ENCODE results near the gene MBP.

- TF ChIP-seq EZH2phosphoT487 (IDR thresholded peaks at IDR 0.05; ENCODE audit: borderline replicate concordance, low read depth, low read length) (no peak), CTCF (conservative IDR thresholded peaks at IDR 0.05; ENCODE audit: low read length) (no peak)
These were observed 24.7 kb upstream of the MBP start for GRCh38 chr18:77157312-77157711.

Measured in OCI-LY7 (cell line).